Measurements from ENCODE around the gene SCO2. TPM values are rescaled to one million over a fixed set of nuclear protein-coding genes. Genes with fewer than 3 reads are reported as not detected.

The SCO2 gene
- total and polyA plus RNA-seq, 4 donors, result 0.40 to 7.3 (median 3.9) TPM

GRCh38 chr22:50531962-50532674, 6.7 kb upstream of the SCO2 start:
- peaks cover 64% of the 10 kb centered on the region for H3K27me3 ChIP-seq (ENCODE audit: control insufficient read depth, insufficient read depth, low read length)
- peak in 2 of 6 donors; percentile 37 to 64 for DNase-seq (ENCODE audit: low read depth in 4 of 6, low spot score in 6 of 6)
- H3K4me3 ChIP-seq (ENCODE audit: low read depth, low read length), result peak overlapping the region; percentile 12
- peaks cover 8% of the 10 kb centered on the region for H3K36me3 ChIP-seq (ENCODE audit: control insufficient read depth, insufficient read depth, low read length)
- peaks cover 40% of the 10 kb centered on the region for H3K4me1 ChIP-seq (ENCODE audit: control insufficient read depth, insufficient read depth, low read length)
- no peak overlapping the region for H3K27ac ChIP-seq (ENCODE audit: low read depth, low read length)
- 1% methylated on average over 47 of the region's 56 CpGs for WGBS (ENCODE audit: insufficient coverage)
- H3K9me3 ChIP-seq (ENCODE audit: control insufficient read depth, insufficient read depth, low read length), result no peaks in the 10 kb centered on the region

GRCh38 chr22:50531546-50531961, 6.2 kb upstream of the SCO2 start:
- 1% methylated on average over 44 of the region's 44 CpGs for WGBS (ENCODE audit: insufficient coverage)
- H3K27ac ChIP-seq (ENCODE audit: low read depth, low read length), result peak overlapping the region; percentile 33
- H3K27me3 ChIP-seq (ENCODE audit: control insufficient read depth, insufficient read depth, low read length), result peaks cover 62% of the 10 kb centered on the region
- peak in 1 of 6 donors; percentile 29 for DNase-seq (ENCODE audit: low read depth in 4 of 6, low spot score in 6 of 6)
- peak overlapping the region; percentile 9 for H3K4me3 ChIP-seq (ENCODE audit: low read depth, low read length)
- H3K4me1 ChIP-seq (ENCODE audit: control insufficient read depth, insufficient read depth, low read length), result peaks cover 46% of the 10 kb centered on the region
- H3K36me3 ChIP-seq (ENCODE audit: control insufficient read depth, insufficient read depth, low read length), result peaks cover 8% of the 10 kb centered on the region
- H3K9me3 ChIP-seq (ENCODE audit: control insufficient read depth, insufficient read depth, low read length), result no peaks in the 10 kb centered on the region

GRCh38 chr22:50530877-50531545, 5.6 kb upstream of the SCO2 start:
- Histone ChIP-seq H3K4me3 (ENCODE audit: low read depth, low read length) (peak overlapping the region; percentile 29), H3K9me3 (ENCODE audit: control insufficient read depth, insufficient read depth, low read length) (no peaks in the 10 kb centered on the region), H3K27ac (ENCODE audit: low read depth, low read length) (peak overlapping the region; percentile 33), H3K27me3 (ENCODE audit: control insufficient read depth, insufficient read depth, low read length) (peaks cover 62% of the 10 kb centered on the region), H3K36me3 (ENCODE audit: control insufficient read depth, insufficient read depth, low read length) (peaks cover 8% of the 10 kb centered on the region), H3K4me1 (ENCODE audit: control insufficient read depth, insufficient read depth, low read length) (peaks cover 48% of the 10 kb centered on the region)
- DNase-seq (ENCODE audit: low read depth in 4 of 6, low spot score in 6 of 6), result peak in 2 of 6 donors; percentile 46 to 65
- 7% methylated on average over 53 of the region's 53 CpGs for WGBS (ENCODE audit: insufficient coverage)

- Histone ChIP-seq H3K27ac (ENCODE audit: low read depth, low read length) (peak overlapping the region; percentile 15), H3K9me3 (ENCODE audit: control insufficient read depth, insufficient read depth, low read length) (no peaks in the 10 kb centered on the region), H3K27me3 (ENCODE audit: control insufficient read depth, insufficient read depth, low read length) (peaks cover 59% of the 10 kb centered on the region), H3K36me3 (ENCODE audit: control insufficient read depth, insufficient read depth, low read length) (peaks cover 8% of the 10 kb centered on the region), H3K4me3 (ENCODE audit: low read depth, low read length) (peak overlapping the region; percentile 29), H3K4me1 (ENCODE audit: control insufficient read depth, insufficient read depth, low read length) (peaks cover 48% of the 10 kb centered on the region)
- 5% methylated on average over 21 of the region's 21 CpGs for WGBS (ENCODE audit: insufficient coverage)
- no peak for DNase-seq (ENCODE audit: low read depth in 4 of 6, low spot score in 6 of 6)
Observed at GRCh38 chr22:50530580-50530876, 5.1 kb upstream of the SCO2 start.

GRCh38 chr22:50529897-50530579, 4.6 kb upstream of the SCO2 start, which contains the start of gene TYMP:
TYMP (minus strand) TSS chr22:50530012; CDS start chr22:50529709, 303 bp downstream.
- DNase-seq (ENCODE audit: low read depth in 4 of 6, low spot score in 6 of 6), result peak in 1 of 6 donors; percentile 59

GRCh38 chr22:50529416-50529896, 4.1 kb upstream of the SCO2 start:
- Histone ChIP-seq H3K9me3 (ENCODE audit: control insufficient read depth, insufficient read depth, low read length) (no peaks in the 10 kb centered on the region), H3K27me3 (ENCODE audit: control insufficient read depth, insufficient read depth, low read length) (peaks cover 56% of the 10 kb centered on the region), H3K4me1 (ENCODE audit: control insufficient read depth, insufficient read depth, low read length) (peaks cover 55% of the 10 kb centered on the region), H3K36me3 (ENCODE audit: control insufficient read depth, insufficient read depth, low read length) (peaks cover 13% of the 10 kb centered on the region), H3K4me3 (ENCODE audit: low read depth, low read length) (peak overlapping the region; percentile 9), H3K27ac (ENCODE audit: low read depth, low read length) (no peak overlapping the region)
- 8% methylated on average over 50 of the region's 50 CpGs for WGBS (ENCODE audit: insufficient coverage)
- peak in 1 of 6 donors; percentile 29 for DNase-seq (ENCODE audit: low read depth in 4 of 6, low spot score in 6 of 6)

More at GRCh38 chr22:50529897-50530579, 4.6 kb upstream of the SCO2 start, which contains the start of gene TYMP:
- no peaks in the 10 kb centered on the region for H3K9me3 ChIP-seq (ENCODE audit: control insufficient read depth, insufficient read depth, low read length)
- peaks cover 9% of the 10 kb centered on the region for H3K36me3 ChIP-seq (ENCODE audit: control insufficient read depth, insufficient read depth, low read length)
- peak within 1 kb of the TSS; percentile 29 for H3K4me3 ChIP-seq (ENCODE audit: low read depth, low read length)
- H3K4me1 ChIP-seq (ENCODE audit: control insufficient read depth, insufficient read depth, low read length), result peaks cover 49% of the 10 kb centered on the region
- H3K27me3 ChIP-seq (ENCODE audit: control insufficient read depth, insufficient read depth, low read length), result peaks cover 58% of the 10 kb centered on the region
- H3K27ac ChIP-seq (ENCODE audit: low read depth, low read length), result peak within 1 kb of the TSS; percentile 15
- WGBS (ENCODE audit: insufficient coverage), result 1% methylated on average over 92 of the region's 92 CpGs

- no peak for DNase-seq (ENCODE audit: low read depth in 4 of 6, low spot score in 6 of 6)
- Histone ChIP-seq H3K27ac (ENCODE audit: low read depth, low read length) (no peak overlapping the region), H3K4me3 (ENCODE audit: low read depth, low read length) (no peak overlapping the region), H3K36me3 (ENCODE audit: control insufficient read depth, insufficient read depth, low read length) (peaks cover 19% of the 10 kb centered on the region), H3K4me1 (ENCODE audit: control insufficient read depth, insufficient read depth, low read length) (peaks cover 61% of the 10 kb centered on the region), H3K27me3 (ENCODE audit: control insufficient read depth, insufficient read depth, low read length) (peaks cover 50% of the 10 kb centered on the region), H3K9me3 (ENCODE audit: control insufficient read depth, insufficient read depth, low read length) (no peaks in the 10 kb centered on the region)
- WGBS (ENCODE audit: insufficient coverage), result 52% methylated on average over 15 of the region's 15 CpGs
Observed at GRCh38 chr22:50528682-50529415, 3.5 kb upstream of the SCO2 start.

- Histone ChIP-seq H3K9me3 (ENCODE audit: control insufficient read depth, insufficient read depth, low read length) (no peaks in the 10 kb centered on the region), H3K4me1 (ENCODE audit: control insufficient read depth, insufficient read depth, low read length) (peaks cover 65% of the 10 kb centered on the region), H3K4me3 (ENCODE audit: low read depth, low read length) (no peak overlapping the region), H3K27ac (ENCODE audit: low read depth, low read length) (no peak overlapping the region), H3K27me3 (ENCODE audit: control insufficient read depth, insufficient read depth, low read length) (peaks cover 43% of the 10 kb centered on the region), H3K36me3 (ENCODE audit: control insufficient read depth, insufficient read depth, low read length) (peaks cover 26% of the 10 kb centered on the region)
- no peak for DNase-seq (ENCODE audit: low read depth in 4 of 6, low spot score in 6 of 6)
- 95% methylated on average over 11 of the region's 18 CpGs for WGBS (ENCODE audit: insufficient coverage)
Observed at GRCh38 chr22:50527921-50528681, 2.7 kb upstream of the SCO2 start.
